Stimulated activated CD4-positive, alpha-beta T cell treated with anti-CD3 and anti-CD28 coated beads, Interleukin-15, amount 100 ng/mL, for 24 hours (primary cell): ENCODE measurements around the gene ITGA1.

ENCODE experiments used
- DNase-seq: peaks from one replicate; pipeline ENCODE4 v3.0.0-alpha.2; 2020

ITGA1 gene

DNA sequence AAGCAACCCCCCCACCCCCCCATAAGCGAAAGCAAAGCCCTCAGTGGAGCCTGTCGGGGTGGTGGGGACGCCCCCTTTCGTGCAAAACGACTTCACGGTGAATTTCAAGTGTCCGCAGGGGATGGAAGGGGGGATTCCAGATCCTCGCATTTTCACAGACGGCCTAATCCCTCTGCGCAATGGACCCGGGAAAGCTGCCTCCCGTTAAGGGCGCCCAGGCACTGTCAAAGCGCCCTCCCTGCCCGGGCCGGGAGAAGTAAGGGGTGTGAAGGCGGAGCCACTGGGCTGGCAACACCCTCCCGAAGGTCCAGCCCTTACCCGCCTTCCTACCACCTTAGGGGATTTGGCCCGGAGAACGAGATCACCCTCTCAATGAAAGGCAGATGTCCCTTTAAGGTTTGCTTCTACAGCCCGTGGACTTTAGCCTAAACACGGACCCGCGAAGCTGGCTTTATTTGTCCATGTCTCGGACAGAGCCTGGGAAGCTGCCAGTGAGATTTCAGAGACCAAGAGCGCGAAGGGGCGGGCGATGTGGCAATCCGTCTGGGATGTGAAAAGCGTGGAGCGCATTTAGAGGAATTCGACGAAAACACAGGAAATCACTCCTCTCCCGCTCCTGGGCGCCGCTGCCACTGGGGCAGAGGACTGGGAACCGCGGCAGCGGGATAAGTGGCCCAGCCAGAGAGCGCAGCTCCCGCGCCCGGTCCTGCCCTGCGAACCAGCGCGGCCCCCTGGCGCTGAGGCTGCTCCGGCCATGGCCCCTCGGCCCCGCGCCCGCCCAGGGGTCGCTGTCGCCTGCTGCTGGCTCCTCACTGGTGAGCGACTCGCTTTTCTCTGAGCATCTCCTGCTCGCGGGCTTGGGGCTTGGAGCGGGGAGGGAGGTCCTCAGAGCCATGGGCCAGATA is at the start of gene ITGA1, which contains the start of gene PELO:
Gene ITGA1 (plus strand): TSS at position 317 of the 905 bp plus-strand sequence. CDS start 438 bp downstream, at position 755.
Gene PELO (plus strand): TSS at position 317 of the 905 bp plus-strand sequence. CDS start 12,479 bp downstream, outside the sequence.
- DNase-seq = peak; percentile 63

DNA sequence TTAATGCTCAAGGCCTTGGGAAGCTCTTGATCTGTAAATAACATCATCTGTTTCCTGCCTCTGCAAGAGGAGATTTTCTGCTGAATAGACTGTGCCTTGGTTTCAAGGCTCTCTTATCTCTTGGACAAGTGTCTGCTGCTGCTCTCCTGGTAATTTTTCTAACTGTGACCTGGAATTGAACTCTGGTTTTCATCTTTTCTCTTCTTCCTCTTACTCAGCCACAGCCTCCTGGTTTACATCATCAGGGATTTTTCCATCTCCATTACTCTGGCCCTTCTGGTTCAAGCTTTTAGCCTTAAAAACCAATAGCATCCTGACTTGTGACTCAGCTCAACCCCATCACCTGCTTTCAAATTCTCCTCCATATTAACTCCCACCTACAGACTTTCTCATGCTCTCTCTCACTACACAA is 49.6 kb upstream of the ITGA1 start:
- DNase-seq = no peak

GRCh38 chr5:52740007-52740406 is 47.7 kb upstream of the ITGA1 start:
- DNase-seq = no peak

GRCh38 chr5:52743012-52743411 is 44.7 kb upstream of the ITGA1 start:
- no peak for DNase-seq

GRCh38 chr5:52743529-52743928 is 44.2 kb upstream of the ITGA1 start:
- DNase-seq = no peak

DNA sequence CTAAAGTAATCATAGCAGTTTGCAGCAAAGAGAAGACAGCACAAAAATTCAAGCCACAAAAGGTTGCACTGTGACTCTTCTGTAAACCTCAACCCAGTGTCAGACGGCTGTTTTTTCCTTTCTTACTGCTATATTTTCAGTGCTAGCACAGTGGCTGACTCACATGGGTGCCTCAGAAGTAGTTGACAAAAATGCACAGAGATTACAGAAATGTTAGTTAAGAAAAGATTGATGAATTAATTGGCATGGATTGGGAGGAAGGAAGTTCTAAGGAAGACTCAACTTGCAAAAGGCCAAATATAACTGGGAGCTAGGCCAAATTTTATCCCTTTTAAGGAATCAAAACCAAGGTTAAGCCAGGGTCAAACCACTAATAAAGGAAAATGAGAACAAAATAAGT is 43.7 kb upstream of the ITGA1 start:
- DNase-seq = peak; percentile 57

DNA sequence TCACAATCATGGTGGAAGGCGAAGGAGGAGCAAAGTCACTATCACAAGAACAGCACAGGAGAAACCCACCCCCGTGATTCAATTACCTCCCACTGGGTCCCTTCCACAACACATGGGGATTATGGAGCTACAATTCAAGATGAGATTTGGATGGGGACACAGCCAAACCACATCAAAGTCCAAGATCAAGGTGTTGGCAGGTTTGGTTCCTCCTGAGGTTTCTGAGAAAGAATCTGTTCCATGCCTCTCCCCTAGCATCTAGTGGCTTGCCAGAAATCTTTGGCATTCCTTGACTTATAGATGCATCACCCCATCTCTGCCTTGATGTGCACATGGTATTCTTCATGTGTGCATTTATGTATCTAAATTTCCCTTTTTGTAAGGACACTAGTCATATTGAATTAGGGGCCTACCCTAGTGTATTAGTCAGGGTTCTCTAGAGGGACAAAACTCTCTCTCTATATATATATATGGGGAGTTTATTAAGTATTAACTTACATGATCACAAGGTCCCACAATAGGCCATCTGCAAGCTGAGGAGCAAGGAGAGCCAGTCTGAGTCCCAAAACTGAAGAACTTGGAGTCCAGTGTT is 42.8 kb upstream of the ITGA1 start:
- DNase-seq = peak; percentile 3

- DNase-seq = no peak
Measured at GRCh38 chr5:52746539-52746938, 41.2 kb upstream of the ITGA1 start.

DNA sequence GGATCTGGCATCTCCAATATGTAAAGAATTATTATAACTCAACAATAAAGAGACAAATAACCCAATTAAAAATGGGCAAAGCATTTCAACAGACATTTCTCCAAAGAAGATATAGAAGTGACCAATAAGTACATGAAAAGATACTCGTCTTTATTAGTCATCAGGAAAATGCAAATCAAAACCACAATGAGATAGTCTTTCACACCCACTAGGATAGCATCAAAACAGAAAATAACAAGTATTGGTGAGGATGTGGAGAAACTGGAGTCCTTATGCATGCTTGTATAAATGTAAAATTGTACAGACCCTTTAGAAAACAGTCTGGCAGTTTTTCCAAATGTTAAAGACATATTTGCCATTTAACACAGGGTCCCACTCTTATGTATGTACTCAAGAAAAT is 39.1 kb upstream of the ITGA1 start:
- DNase-seq = no peak

GRCh38 chr5:52749666-52750065 is 38.0 kb upstream of the ITGA1 start:
- DNase-seq = no peak

DNA sequence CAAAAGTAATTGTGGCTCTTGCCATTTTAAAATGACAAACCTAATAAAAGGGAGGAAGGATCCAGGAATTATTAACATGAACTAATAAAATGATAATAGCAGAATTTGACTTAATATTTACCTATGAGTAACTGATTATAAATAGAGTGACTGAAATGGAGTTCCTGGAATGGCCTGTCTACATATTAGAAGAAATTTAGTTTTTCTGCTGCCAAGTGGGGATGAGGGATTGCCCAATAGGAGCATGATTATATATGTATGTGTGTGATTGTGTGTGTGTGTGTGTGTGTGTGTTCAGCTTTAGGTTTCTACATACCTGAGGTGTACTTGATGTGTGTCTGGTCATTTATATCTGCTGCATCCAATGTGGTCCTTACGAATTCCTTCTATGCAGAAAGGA is 36.6 kb upstream of the ITGA1 start:
- no peak for DNase-seq

DNA sequence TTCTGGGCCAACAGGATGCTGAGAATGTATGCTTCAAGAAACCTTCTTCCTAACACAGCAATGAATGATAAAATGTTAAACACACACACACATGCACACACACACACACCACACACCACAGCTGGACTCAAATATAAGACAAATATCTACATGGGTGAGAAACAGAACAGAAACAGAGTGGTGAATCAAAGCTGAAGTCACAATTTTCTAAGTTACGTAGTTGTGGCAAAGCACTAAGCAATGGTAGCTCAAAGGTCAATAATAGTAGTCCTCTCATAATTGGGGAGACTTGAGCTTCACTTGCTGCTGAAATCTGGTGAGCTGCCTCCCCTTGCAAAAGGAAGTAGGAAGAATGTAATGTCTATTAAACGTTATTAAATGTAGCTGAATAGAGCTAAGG is 33.7 kb upstream of the ITGA1 start:
- no peak for DNase-seq

GRCh38 chr5:52757527-52757926 is 30.2 kb upstream of the ITGA1 start:
- DNase-seq = no peak

- no peak for DNase-seq
Measured at GRCh38 chr5:52758014-52758413, 29.7 kb upstream of the ITGA1 start.

- no peak for DNase-seq
Measured at GRCh38 chr5:52759331-52759730, 28.4 kb upstream of the ITGA1 start.

DNA sequence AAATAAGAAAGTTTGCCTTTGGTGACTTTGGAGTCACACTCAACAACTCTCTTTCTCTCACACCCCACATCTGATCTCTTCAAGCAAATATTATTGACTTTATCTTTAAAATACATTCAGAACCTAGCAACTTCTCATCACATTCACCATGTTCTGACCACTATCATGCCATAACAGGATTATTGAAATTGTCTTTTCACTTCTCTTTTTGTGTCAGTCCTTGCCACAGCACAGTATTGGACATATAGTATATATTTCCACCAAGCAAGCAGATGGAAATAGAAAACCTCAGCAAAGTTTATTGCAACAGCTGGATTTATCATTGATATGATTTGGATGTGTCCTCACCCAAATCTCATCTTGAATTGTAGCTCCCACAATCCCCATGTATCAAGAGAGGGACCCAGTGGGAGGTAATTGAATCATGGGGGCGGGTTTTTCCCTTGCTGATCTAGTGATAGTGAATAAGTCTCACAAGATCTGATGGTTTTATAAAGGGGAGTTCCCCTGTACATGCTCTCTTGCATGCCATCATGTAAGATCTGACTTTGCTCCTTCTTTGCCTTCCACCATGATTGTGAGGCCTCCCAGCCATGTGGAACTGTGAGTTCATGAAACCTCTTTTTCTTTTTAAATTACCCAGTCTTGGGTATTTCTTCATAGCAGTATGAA is 26.9 kb upstream of the ITGA1 start:
- DNase-seq = peak; percentile 58

DNA sequence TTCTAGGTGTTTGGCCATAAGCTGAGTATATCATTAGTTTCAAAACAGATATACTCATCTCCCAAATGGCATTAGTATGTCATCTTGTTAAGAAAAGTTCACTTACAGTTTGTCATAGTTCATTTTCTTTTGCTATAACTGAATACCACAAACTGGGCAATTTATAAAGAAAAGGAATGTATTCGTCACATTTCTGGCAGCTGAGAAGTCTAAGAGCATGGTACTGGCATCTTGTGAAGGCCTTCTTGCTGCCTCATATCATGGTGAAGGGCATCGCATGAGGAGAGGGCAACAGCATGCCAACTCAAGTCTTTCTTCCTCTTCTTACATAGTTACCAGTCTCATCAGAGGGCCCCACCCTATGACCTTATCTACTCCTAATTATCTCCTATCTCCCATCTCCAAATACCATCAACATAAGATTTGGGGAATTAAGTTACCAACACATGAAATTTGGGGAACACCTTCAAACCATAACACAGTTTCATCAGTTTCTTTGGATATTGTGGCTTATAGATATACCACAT is 20.4 kb upstream of the ITGA1 start:
- DNase-seq = no peak

DNA sequence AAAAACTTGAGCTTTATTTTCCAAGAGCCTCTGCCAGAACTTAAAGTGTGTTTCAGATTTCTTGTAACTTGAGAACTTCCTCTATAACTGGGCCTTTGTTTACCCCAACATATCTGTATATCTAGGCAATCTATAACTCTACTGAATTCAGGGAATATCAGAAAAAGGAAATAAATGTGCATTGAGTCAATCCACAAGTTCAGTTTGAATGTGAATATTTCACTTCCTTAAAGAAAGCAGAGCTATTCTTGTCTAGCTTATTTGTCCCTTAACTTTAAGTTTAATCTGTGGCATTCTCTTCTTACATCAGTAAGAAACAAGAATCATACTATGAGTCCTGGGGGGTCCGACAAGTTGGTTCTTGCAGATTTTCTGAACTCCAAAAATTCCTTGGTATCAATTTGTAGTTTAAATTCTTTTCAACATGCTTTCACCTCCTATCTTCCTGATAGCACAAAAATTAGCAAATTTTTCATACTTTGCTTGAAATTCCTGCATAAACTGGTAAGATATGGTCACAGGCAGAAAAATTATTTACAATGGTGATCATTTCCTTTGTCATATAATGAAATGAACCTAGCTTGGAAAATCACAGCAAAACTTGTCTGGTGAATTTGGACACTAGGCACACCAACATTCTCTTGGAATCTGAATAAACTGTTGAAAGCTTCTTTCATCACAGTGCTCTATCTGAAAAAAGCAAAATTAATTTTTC is 19.8 kb upstream of the ITGA1 start:
- no peak for DNase-seq

- no peak for DNase-seq
Measured at GRCh38 chr5:52769061-52769460, 18.7 kb upstream of the ITGA1 start.

DNA sequence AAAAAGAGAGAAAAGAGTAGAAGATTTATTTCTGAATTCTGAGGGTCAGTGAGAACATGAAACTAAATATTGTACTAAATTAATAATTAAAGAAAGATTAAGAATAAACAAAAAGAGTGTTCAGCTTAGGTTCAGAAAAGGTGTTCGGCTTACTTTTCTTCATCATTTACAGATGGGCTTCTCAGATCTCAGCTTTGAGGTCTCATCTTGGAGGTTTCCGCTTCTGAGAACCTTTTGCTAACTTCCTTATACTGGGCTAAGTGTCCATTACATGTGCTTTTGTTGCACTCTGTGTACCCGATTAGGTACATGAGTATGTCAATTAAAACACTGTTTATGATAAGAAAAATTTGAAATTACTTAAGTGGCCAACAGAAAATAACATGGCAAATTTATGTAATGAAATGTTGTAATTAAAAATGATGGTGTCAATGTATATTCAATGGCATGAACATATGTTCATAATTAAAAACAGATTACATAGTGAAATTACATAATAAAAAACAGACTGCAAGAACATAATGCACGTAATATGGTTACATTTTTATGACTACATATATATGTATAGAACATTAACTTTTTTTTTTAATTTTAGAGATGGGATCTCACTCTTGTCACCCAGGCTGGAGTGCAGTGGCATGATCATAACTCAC is 17.3 kb upstream of the ITGA1 start:
- no peak for DNase-seq

DNA sequence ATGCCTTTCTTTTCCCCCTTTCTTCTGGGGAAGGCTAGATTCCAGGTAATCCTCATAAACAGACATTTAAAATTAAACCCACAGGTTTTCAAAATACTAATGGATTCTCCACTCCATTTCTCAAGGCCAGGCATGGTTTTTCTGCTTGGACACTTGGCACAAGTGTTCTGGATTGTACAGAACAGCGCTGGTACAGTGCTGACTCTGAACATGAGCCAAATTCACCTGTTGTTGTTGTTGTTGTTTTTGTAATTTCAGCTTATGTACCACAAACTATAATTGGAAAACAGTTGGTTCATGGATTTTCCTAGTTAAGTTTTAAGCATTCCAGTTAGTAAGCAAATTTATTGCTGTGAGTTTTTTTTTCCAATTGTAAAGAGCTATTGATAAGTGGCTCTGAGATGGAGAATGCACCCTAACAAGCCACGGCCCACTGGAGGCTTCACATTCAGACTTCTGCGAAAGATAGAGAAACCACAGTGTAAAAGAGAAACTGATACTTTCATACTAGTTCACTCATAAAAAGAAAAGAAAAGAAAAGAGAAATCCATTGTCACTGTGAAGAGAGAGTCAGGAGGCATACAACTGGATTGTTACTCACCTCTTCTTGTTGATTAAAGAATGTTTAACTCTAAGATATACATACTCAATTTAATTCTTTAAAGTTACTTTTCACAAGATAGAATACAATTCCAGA is 16.2 kb upstream of the ITGA1 start:
- DNase-seq = peak; percentile 63

DNA sequence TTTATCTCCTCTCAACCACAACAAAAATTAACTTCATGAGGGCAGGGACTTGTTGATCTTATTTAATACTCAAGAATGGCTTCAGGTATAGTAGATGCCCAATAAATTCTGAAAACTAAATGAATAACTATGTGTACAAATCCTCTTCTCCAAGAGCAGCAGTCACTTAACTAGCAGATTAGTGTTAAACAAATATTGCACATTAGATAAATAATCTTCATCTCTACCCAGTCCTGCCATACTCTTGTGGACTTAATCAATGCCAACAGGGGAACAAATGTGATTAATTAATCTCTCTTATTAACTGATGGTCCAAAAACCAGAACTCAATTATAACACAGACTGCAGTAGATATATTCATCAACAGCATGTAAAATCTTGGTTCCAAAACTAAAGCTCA is 15.0 kb upstream of the ITGA1 start:
- DNase-seq = no peak
